Tongue (tissue), 2 donors: Measurements from ENCODE around the gene POC1A. TPM values are rescaled to one million over a fixed set of nuclear protein-coding genes. Genes with fewer than 3 reads are reported as not detected.
A peak's percentile ranks its signal among the peaks of the same experiment; 100 is the strongest.
"Not testable (repeated sequence)": the region's sequence is repeated elsewhere in the genome, so short reads cannot be mapped to it uniquely, and the experiment has no call there.

Experiments
- DNase-seq: peaks from one replicate; pipeline ENCODE4 v3.0.0-alpha.2; 2015
- total RNA-seq: library from RNA; depleted of rRNA; stranded (reverse); fragments of >200 nt; gene quantifications from one replicate; pipeline ENCODE4 v1.2.3, GENCODE V29; 2014

Gene POC1A
- total RNA-seq, 1 donor from 2014 or later, result 4.5 TPM

DNA sequence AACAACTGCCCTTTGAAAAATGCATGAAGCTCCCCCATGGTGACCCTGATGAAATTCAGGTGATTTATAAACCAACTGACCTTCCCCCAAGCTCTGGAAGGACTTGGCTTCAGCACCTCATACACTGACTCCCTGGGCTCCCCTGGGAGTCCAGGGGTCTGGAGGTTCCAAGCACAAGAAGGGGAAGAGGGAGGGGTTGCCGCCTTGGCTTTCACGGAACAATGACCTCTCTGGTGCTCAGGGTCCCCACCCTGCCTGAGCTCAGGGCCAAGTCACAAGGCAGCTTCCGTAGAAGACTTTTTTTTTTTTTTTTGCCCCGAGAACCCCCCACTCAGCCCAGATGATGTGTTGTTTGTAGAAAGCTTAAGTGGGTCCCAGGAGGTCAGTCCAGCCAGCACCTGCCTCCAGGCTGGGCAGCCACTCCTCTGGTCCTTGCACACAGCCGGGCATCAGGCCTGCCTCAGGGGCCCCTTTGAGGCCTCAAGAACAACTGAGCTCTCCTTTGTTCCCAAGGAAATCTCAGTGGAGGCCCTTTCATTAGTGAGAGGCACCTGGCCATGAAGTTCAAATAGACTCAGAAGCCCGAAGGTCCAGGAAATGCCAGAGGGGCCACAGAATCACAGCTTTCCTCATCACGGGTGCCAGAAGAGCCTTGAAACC is 29.7 kb upstream of the POC1A start:
- no peak for DNase-seq

DNA sequence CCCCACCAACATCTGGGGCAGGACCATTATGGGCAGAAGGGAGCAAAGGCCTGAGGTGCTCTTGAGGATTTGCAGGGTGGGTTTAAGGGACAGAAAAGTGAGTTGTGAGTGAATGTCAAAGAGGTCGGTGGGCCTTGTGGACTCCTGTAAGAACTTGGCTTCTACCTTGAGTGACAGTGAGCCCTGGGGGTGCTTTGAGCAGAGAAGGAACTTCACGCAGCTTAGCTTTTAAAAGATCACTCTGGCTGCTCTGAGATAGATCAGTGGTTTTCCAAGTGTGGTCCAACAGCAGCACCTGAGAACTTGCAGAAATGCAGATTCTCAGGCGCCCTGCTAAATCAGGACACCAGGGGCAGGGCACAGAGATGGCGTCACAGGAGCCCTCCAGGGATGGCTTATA is 28.5 kb upstream of the POC1A start:
- no peak for DNase-seq

GRCh38 chr3:52182196-52182595 is 28.0 kb upstream of the POC1A start:
- DNase-seq, result no peak

GRCh38 chr3:52181543-52181942 is 27.3 kb upstream of the POC1A start:
- no peak for DNase-seq

GRCh38 chr3:52178537-52178936 is 24.3 kb upstream of the POC1A start:
- DNase-seq, result no peak

DNA sequence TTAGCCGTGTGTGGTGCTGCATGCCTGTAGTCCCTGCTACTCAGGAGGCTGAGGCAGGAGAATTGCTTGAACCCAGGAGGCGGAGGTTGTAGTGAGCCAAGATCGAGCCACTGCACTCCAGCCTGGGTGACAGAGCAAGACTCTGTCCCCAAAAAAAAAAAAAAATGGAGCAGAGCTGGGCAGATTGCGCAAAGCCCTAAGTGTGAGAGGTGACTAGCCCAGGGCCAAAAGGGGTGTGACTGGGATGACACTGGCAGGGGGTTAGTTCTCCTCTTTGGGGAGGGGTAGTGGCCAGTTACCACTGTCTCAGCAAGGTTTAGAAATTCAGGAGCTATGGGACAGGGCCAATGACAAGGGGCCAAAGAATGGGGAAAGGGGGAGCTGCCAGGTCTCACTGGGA is 23.9 kb upstream of the POC1A start:
- DNase-seq, result not testable (repeated sequence)

- no peak for DNase-seq
These were observed 23.4 kb upstream of the POC1A start for GRCh38 chr3:52177701-52178042.

GRCh38 chr3:52176951-52177700 is 22.9 kb upstream of the POC1A start:
- DNase-seq, result no peak

- DNase-seq, result no peak
These were observed 22.0 kb upstream of the POC1A start for GRCh38 chr3:52176180-52176752.

DNA sequence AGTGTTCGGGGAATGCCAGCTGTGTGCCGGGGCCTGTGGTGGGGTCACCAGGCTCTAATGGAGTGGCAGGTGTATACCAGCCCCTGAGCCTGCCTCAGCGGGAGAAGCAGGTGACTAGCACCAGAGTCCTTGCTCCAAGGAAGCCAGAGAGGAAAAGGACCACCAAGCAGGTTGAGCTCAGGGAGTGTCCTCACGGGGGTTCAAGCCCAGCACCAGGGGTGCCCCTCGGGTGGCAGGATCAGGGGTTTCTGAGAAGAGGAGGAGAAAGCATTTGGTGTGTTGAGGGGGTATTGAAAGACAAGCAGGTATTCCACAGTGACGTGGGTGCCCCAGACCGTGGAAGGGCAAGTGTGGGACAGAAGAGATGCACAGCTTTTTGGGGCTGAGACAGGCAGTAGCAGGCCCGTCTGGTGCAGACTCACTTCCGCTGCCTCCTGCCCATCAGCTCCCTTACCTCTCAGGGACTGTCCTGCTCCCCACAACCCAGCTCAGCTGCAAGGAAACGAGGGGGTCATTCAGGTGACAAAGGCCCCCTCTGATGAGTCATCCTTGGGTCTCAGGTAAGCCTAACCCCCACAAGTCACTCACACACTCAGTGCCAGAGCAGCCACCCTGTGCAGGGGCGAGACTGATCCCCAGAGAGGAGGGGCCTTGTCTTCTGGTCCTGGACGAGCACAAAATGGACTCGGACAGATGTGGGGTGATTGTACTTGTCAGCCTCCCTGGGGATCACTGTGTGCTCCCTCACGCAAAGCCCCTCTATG is 21.4 kb upstream of the POC1A start:
- no peak for DNase-seq

- no peak for DNase-seq
These were observed 20.7 kb upstream of the POC1A start for GRCh38 chr3:52174896-52175295.

DNA sequence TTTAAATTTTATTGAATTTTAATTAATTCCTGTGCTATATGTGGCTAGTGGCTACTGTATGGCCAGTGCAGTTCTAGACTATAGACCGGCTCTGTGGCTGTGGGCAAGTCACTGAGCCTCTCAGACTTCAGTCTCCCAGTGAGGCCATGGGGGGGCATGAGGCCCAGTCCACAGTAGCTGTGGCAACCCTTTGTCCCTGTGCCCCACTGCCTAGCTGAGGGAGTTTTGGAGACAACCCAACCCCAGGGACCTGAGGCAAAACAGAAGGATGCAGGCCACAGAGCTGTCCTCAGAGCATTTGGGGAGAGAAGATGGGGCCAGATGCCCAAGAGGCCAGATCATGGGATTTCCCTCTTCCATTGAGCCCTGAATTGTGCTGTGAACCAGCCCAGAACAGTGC is 18.9 kb upstream of the POC1A start:
- no peak for DNase-seq

DNA sequence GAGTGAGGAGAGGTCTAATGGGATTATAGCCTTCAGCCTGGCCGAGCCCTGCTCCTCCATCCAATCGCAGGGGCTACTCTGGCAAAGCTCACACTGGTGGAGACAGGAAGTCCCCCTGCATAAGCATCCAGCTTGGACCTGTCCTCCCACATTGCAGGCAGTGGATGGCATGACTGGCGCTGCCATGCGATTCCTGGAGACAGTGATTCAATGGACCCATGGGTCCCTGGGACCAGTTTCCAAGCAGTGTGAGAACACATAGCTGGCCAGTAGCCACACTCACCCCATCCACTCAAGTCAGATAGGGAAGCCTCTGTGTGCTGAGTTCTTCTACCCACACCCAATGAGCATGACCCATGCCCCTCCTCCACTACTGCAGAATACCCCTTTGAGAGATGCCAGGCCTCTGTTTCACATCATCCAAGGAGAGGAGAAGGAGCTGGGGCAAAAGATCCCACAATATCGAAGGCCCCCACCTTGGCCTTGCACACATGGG is 18.1 kb upstream of the POC1A start:
- no peak for DNase-seq

DNA sequence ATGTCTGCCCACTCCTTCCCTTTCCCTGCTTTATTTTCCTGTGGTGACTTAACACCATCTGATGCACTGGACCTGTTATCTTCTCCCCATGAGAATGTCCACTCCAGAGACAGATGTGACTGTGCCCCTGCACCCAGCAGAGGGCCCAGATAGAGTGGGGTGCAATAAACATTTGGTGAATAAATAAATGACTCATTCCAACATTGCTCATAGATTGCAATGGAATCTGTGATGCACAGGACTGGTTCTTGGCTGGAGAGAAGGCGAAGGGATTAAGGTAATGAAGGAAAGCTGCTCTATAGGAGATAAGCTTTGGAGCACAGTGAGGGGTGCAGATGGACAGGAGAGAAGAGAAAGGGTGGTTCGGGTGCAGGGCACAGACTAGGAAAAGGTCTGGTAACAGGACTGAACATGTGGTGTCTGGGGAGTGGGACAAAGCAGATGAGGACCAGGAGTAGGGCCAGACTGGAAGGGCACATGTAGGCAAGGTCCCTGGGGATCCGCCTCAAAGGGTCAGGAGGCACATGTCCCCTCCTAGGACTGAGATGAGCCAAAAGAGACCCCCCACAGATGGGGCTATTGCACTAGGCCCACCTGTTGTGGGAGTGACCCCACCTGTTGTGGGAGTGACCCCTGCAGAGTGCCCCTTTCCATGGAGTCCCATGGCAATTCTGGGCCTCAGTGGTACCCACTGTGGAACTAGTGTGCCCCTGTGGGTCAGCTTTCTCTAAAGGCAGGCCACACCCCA is 17.5 kb upstream of the POC1A start:
- no peak for DNase-seq

- not testable (repeated sequence) for DNase-seq
These were observed 16.0 kb upstream of the POC1A start for GRCh38 chr3:52170217-52170616.

DNA sequence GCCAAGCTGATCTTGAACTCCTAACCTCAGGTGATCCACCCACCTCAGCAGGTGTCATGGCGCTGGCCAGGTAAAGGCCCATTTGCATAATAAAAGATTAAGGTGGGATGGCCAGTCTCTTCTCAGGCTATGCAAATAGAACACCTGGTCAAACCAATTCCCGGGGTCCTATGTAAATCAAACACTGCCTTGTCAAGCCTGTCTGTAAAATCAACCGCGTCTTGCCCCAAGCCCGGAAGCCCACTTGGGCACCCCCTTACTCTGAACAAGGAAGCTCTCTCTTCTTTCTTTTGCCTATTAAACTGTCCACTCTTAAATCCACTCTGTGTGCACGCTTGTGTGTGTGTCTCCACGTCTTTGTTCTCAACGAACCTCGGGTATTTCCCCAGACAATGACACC is 13.0 kb upstream of the POC1A start:
- no peak for DNase-seq

GRCh38 chr3:52162250-52162872 is 8.1 kb upstream of the POC1A start:
- no peak for DNase-seq

DNA sequence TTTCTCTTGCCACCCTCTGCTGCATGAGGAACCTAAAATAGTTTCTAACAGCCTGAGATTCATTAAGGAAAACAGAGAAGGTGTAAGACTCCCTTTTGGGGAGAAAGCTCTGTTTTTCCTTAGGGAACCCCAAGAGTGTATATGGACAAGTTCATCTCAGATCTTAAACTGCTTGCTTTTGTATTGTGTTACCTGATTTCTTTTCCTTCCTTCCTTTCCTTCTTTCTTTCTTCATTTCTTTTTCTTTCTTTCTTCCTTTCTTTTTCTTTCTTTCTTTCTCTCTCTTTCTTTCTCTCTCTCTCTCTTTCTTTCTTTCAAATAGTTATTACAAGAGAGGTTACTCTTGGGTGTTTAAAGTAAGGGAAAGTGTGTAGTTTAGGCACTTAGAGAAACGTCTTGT is 5.3 kb upstream of the POC1A start:
- no peak for DNase-seq

GRCh38 chr3:52155912-52156311 is 1.7 kb upstream of the POC1A start:
- DNase-seq, result no peak

DNA sequence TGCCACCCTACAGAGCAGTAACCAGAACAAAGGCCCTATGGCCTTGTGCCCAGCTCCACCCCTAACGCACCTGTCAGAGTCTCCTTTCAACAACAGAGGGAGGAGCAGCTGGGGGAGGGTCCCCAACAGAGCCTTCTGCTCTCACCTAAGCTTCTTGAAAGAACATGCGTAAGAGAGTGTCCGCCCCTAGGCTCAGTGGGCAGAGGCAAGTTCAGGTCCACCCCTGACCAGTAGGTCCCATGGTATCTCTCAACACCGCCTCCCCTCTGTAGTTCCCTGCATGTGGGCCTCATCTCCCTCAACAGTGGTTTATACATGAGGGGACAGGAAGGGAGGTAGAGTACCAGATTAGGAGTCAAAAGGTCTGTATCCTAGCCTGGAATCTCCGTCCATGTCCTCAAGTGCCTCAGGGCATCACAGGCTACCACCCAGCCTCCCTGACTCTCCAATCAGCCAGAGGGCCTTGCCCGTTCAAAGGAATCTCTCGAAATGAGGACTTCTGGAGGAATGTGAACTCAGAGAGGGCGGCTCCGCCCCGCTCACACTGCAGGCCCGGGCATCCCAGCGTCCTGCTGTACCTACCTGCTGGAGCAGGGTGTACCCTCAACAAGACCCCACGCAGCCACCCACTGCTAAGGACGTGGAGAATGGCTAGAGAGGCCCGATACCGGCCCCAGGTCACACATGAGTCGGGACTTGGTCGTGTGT is 680 bp downstream of the POC1A start:
- DNase-seq, result peak; percentile 38

GRCh38 chr3:52151991-52152390 is 2.2 kb downstream of the POC1A start:
- not testable (repeated sequence) for DNase-seq
